Neuronal stem cell (in vitro differentiated cells): ENCODE data around the gene CDK13.

ENCODE experiments used
- DNase-seq: peaks from one replicate; pipeline ENCODE4 v3.0.0-alpha.2; 2013; ENCODE audit warnings: low spot score
- H2AFZ ChIP-seq: one replicate; pipeline ENCODE4 v1.6.1; 2013; ENCODE audit warnings: mild to moderate bottlenecking, low read length, inconsistent platforms
- H2AK5ac ChIP-seq: 2 replicates; pipeline ENCODE4 v1.6.1; 2013; ENCODE audit warnings: low read depth, mild to moderate bottlenecking, inconsistent platforms, low read length, moderate library complexity, mixed read lengths
- H2BK120ac ChIP-seq: 2 replicates; pipeline ENCODE4 v1.6.1; 2013; ENCODE audit warnings: low read depth, mild to moderate bottlenecking, inconsistent platforms, low read length, moderate library complexity, mixed read lengths
- H2BK12ac ChIP-seq: one replicate; pipeline ENCODE4 v1.6.1; 2013; ENCODE audit warnings: low read length, inconsistent platforms
- H2BK15ac ChIP-seq: 2 replicates; pipeline ENCODE4 v1.6.1; 2013; ENCODE audit warnings: mild to moderate bottlenecking, low read length, inconsistent platforms, mixed read lengths
- H2BK5ac ChIP-seq: one replicate; pipeline ENCODE4 v1.6.1; 2013; ENCODE audit warnings: inconsistent platforms, mild to moderate bottlenecking, low read length, moderate library complexity
- H3K14ac ChIP-seq: one replicate; pipeline ENCODE4 v1.6.1; 2013; ENCODE audit warnings: low read length, inconsistent platforms
- H3K18ac ChIP-seq: 2 replicates; pipeline ENCODE4 v1.6.1; 2013; ENCODE audit warnings: low read length, inconsistent platforms
- H3K23ac ChIP-seq: 2 replicates; pipeline ENCODE4 v1.6.1; 2013; ENCODE audit warnings: low read depth, mild to moderate bottlenecking, mixed read lengths, low read length, inconsistent platforms; ENCODE audit not compliant: poor library complexity
- H3K27ac ChIP-seq: replicated peaks from 3 replicates; pipeline ENCODE4 v1.5.1; 2013; ENCODE audit warnings: low read length, inconsistent platforms
- H3K27me3 ChIP-seq, 3 experiments: 2 replicates each; pipeline ENCODE4 v1.6.1; 2013; ENCODE audit warnings: low read length in 3 of 3, mild to moderate bottlenecking in 2 of 3, inconsistent platforms in 1 of 3, low read depth in 1 of 3, mixed read lengths in 1 of 3, moderate library complexity in 1 of 3; ENCODE audit not compliant: control insufficient read depth in 3 of 3, insufficient read depth in 3 of 3
- H3K36me3 ChIP-seq, 2 donors: replicated peaks in 1 of 2; 2 replicates each; pipeline ENCODE4 v1.6.1; 2013; ENCODE audit warnings: low read length in 2 of 2; ENCODE audit not compliant: control insufficient read depth in 2 of 2, insufficient read depth in 2 of 2
- H3K4ac ChIP-seq: 2 replicates; pipeline ENCODE4 v1.6.1; 2013; ENCODE audit warnings: inconsistent platforms, mild to moderate bottlenecking, low read length, moderate library complexity
- H3K4me1 ChIP-seq, 2 donors: 1 replicate in 1 of 2; 2 replicates in 1 of 2; pipeline ENCODE4 v1.6.1; 2013; ENCODE audit warnings: low read length in 2 of 2, low read depth in 1 of 2; ENCODE audit not compliant: control insufficient read depth in 2 of 2, insufficient read depth in 1 of 2
- H3K4me2 ChIP-seq: one replicate; pipeline ENCODE4 v1.6.1; 2013; ENCODE audit warnings: mild to moderate bottlenecking, low read length, inconsistent platforms; ENCODE audit not compliant: insufficient read depth, poor library complexity, severe bottlenecking
- H3K4me3 ChIP-seq, 2 donors: 2 replicates each; pipeline ENCODE4 v1.5.1; 2013; ENCODE audit warnings: low read length in 2 of 2, mild to moderate bottlenecking in 2 of 2, inconsistent platforms in 1 of 2, moderate library complexity in 1 of 2
- H3K79me1 ChIP-seq: one replicate; pipeline ENCODE4 v1.6.1; 2013; ENCODE audit warnings: low read depth, mild to moderate bottlenecking, inconsistent platforms, low read length, moderate library complexity
- H3K9ac ChIP-seq: one replicate; pipeline ENCODE4 v1.6.1; 2013; ENCODE audit warnings: mild to moderate bottlenecking, low read depth, low read length, inconsistent platforms; ENCODE audit not compliant: poor library complexity
- H3K9me3 ChIP-seq, 2 donors: replicated peaks in 1 of 2; 2 replicates each; pipeline versions ENCODE3 to v1.6.1; 2013; ENCODE audit warnings: low read length in 2 of 2, mild to moderate bottlenecking in 2 of 2, inconsistent platforms in 1 of 2, low read depth in 1 of 2, mixed read lengths in 1 of 2, moderate library complexity in 1 of 2; ENCODE audit not compliant: control insufficient read depth in 2 of 2, insufficient read depth in 1 of 2
- H4K8ac ChIP-seq: one replicate; pipeline ENCODE4 v1.6.1; 2013; ENCODE audit warnings: low read depth, mild to moderate bottlenecking, inconsistent platforms, low read length, moderate library complexity
- H4K91ac ChIP-seq: one replicate; pipeline ENCODE4 v1.6.1; 2013; ENCODE audit warnings: low read length, low read depth, mild to moderate bottlenecking, inconsistent platforms; ENCODE audit not compliant: poor library complexity
- whole genome bisulfite sequencing, 2 donors: extraction: QIAGEN DNeasy Blood & Tissue Kit; methylation state at CpG; one replicate each; pipeline ENCODE4 v1.1.7; 2013; ENCODE audit warnings: missing lambda C conversion rate in 2 of 2, mixed read lengths in 1 of 2; ENCODE audit not compliant: insufficient read length in 2 of 2, insufficient replicate concordance in 1 of 2; ENCODE audit errors: extremely low coverage in 2 of 2; 5-methylcytosine and 5-hydroxymethylcytosine counted together

The CDK13 gene

DNA sequence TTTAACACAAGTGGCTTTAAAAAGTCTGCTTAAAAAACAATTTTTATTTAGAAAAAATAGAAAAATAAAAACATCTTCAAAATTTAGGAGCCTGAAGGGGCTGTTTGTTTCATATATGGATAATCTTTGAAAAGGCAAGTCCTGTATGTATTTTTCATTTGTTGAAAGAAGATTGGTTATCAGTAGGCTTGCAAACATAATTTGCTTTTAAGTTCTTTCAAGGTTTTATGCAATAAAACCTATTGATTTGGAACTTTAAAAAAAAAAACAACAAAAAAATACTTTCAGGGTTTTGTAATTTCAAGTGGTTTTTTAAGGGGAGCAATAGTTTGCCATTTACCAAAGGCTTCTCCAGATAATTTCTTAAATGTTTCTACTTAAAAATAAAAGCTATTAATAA lies 148.8 kb downstream of the CDK13 start:
- H2AFZ ChIP-seq, result no peak overlapping the region
- peaks cover 8 to 42% of the 10 kb centered on the region in 2 donors for H3K36me3 ChIP-seq
- no peak overlapping the region for H4K91ac ChIP-seq
- DNase-seq, result no peak
- no peak overlapping the region for H3K27ac ChIP-seq
- no peak overlapping the region for H4K8ac ChIP-seq
- no peak overlapping the region for H3K14ac ChIP-seq
- H2BK15ac ChIP-seq, result no peak overlapping the region
- no peaks in the 10 kb centered on the region for H3K27me3 ChIP-seq
- no peak overlapping the region for H2BK5ac ChIP-seq
- H3K4me2 ChIP-seq, result no peak overlapping the region
- H3K23ac ChIP-seq, result no peak overlapping the region
- H2BK120ac ChIP-seq, result no peak overlapping the region
- no peaks in the 10 kb centered on the region for H3K9me3 ChIP-seq
- no peak overlapping the region for H3K4ac ChIP-seq
- H3K18ac ChIP-seq, result no peak overlapping the region
- no peak overlapping the region for H3K4me3 ChIP-seq
- no peak overlapping the region for H2BK12ac ChIP-seq
- no peak overlapping the region for H3K9ac ChIP-seq
- no peaks in the 10 kb centered on the region for H3K79me1 ChIP-seq
- H3K4me1 ChIP-seq, result no peaks in the 10 kb centered on the region
- no peak overlapping the region for H2AK5ac ChIP-seq

DNA sequence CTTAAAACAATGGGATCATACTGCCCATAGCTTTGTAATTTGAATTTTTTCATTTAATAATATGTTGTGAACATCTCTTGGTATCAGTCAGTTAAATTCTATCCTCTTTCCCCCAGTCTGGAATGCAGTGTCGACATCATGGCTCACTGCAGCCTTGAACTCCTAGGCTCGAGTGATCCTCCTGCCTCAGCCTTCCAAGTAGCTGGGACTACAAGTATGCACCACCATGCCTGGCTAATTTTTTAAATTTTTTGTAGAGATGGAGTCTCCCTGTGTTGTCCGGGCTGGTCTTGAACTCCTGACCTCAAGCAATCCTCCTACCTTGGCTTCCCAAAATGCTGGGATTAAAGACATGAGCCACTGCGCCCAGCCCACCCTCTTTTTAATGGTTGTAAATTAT lies 149.8 kb downstream of the CDK13 start:
- H3K4ac ChIP-seq, result no peak overlapping the region
- no peak overlapping the region for H3K27ac ChIP-seq
- H3K18ac ChIP-seq, result no peak overlapping the region
- no peak for DNase-seq
- H3K36me3 ChIP-seq, result peaks cover 0 to 32% of the 10 kb centered on the region in 2 donors
- H3K79me1 ChIP-seq, result no peaks in the 10 kb centered on the region
- H2BK120ac ChIP-seq, result no peak overlapping the region
- H4K91ac ChIP-seq, result no peak overlapping the region
- H2BK5ac ChIP-seq, result no peak overlapping the region
- no peaks in the 10 kb centered on the region for H3K27me3 ChIP-seq
- no peak overlapping the region for H3K4me3 ChIP-seq
- H3K4me1 ChIP-seq, result no peaks in the 10 kb centered on the region
- no peak overlapping the region for H4K8ac ChIP-seq
- H2AK5ac ChIP-seq, result no peak overlapping the region
- no peak overlapping the region for H2BK15ac ChIP-seq
- no peak overlapping the region for H3K4me2 ChIP-seq
- no CpG with 5 or more reads among the region's 4 CpGs for WGBS, 2 donors
- H3K23ac ChIP-seq, result no peak overlapping the region
- no peak overlapping the region for H3K14ac ChIP-seq
- no peak overlapping the region for H2BK12ac ChIP-seq
- H3K9ac ChIP-seq, result no peak overlapping the region
- H3K9me3 ChIP-seq, result no peaks in the 10 kb centered on the region
- H2AFZ ChIP-seq, result no peak overlapping the region

DNA sequence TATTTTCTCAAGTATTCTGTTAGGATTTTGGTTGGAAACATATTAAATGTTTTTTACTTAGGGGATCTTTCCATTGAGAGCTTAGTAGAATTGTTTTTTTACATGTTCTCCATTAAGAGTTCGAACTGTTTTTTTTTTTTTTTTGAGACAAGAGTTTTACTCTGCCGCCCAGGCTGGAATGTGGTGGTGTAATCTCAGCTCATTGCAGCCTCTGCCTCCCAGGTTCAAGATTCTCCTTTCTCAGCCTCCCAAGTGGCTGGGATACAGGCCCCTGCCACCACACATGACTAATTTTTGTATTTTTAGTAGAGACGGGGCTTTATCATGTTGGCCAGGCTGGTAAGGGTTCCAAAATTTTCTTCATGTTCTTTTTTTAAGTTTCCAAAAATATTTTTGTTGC lies 151.1 kb downstream of the CDK13 start:
- Histone ChIP-seq H3K4me2 (no peak overlapping the region), H4K91ac (no peak overlapping the region), H3K79me1 (no peaks in the 10 kb centered on the region), H3K14ac (no peak overlapping the region), H2BK5ac (no peak overlapping the region), H3K18ac (no peak overlapping the region), H3K27me3 (no peaks in the 10 kb centered on the region), H3K9ac (no peak overlapping the region), H3K9me3 (no peaks in the 10 kb centered on the region), H3K4me3 (no peak overlapping the region), H3K23ac (no peak overlapping the region), H4K8ac (no peak overlapping the region), H2AFZ (no peak overlapping the region), H3K4me1 (no peaks in the 10 kb centered on the region), H3K36me3 (peaks cover 0 to 18% of the 10 kb centered on the region in 2 donors), H3K27ac (no peak overlapping the region), H3K4ac (no peak overlapping the region), H2BK120ac (no peak overlapping the region), H2BK15ac (no peak overlapping the region), H2BK12ac (no peak overlapping the region), H2AK5ac (no peak overlapping the region)
- DNase-seq, result no peak
- WGBS, 2 donors, result no CpG with 5 or more reads among the region's 3 CpGs

DNA sequence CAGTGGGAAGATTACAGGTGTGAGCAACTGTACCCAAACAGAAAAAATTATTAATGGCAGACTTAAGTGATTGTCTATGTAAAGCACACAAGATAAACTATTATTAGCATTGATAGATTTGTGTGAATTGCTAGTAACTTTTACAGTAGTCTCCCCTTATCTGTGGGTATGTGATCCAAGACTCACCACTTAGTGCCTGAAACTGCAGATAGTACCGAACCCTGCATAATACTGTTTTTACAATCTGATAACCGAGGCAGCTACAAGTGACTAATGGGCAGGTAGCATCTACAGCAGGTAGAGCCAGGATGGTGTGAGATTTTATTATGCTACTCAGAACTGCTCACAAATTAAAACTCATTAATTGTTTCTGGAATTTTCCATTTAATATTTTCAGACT lies 152.8 kb downstream of the CDK13 start:
- Histone ChIP-seq H4K91ac (no peak overlapping the region), H2BK120ac (no peak overlapping the region), H3K9ac (no peak overlapping the region), H3K27ac (no peak overlapping the region), H3K4ac (no peak overlapping the region), H3K14ac (no peak overlapping the region), H2AFZ (no peak overlapping the region), H2BK15ac (no peak overlapping the region), H2BK12ac (no peak overlapping the region), H3K4me3 (no peak overlapping the region), H3K9me3 (no peaks in the 10 kb centered on the region), H3K79me1 (no peaks in the 10 kb centered on the region), H2BK5ac (no peak overlapping the region), H3K23ac (no peak overlapping the region), H2AK5ac (no peak overlapping the region), H3K27me3 (no peaks in the 10 kb centered on the region), H4K8ac (no peak overlapping the region), H3K4me2 (no peak overlapping the region), H3K36me3 (peaks cover 0 to 1% of the 10 kb centered on the region in 2 donors), H3K18ac (no peak overlapping the region), H3K4me1 (no peaks in the 10 kb centered on the region)
- no CpG with 5 or more reads among the region's 2 CpGs for WGBS, 2 donors
- DNase-seq, result no peak
